Ascending aorta (tissue), 2 donors: ENCODE data around the gene NOM1. TPM values are rescaled to one million over a fixed set of nuclear protein-coding genes. Genes with fewer than 3 reads are reported as not detected.
A peak's percentile ranks its signal among the peaks of the same experiment; 100 is the strongest.

ENCODE experiments used
- DNase-seq, 2 donors: peaks; one replicate each; pipeline ENCODE4 v3.0.0-alpha.2; 2019; ENCODE audit warnings: low spot score in 2 of 2
- H3K27ac ChIP-seq, 2 donors: fragments of 200-600 bp; sonication (generic); one replicate each; pipeline ENCODE4 v1.5.1; 2016 to 2017; ENCODE audit warnings: mild to moderate bottlenecking in 1 of 2
- H3K27me3 ChIP-seq: fragments of 200-600 bp; sonication (generic); one replicate; pipeline ENCODE4 v1.5.1; 2017
- H3K36me3 ChIP-seq, 2 donors: fragments of 200-600 bp; sonication (generic); one replicate each; pipeline ENCODE4 v1.5.1; 2016
- H3K4me1 ChIP-seq, 2 donors: fragments of 200-600 bp; sonication (generic); one replicate each; pipeline ENCODE4 v1.5.1; 2016 to 2017; ENCODE audit warnings: mild to moderate bottlenecking in 1 of 2
- H3K4me3 ChIP-seq, 2 donors: fragments of 200-600 bp; sonication (generic); one replicate each; pipeline ENCODE4 v1.5.1; 2016 to 2017; ENCODE audit warnings: mild to moderate bottlenecking in 1 of 2
- H3K9me3 ChIP-seq, 2 donors: fragments of 200-600 bp; sonication (generic); one replicate each; pipeline ENCODE4 v1.5.1; 2016
- intact Hi-C: fragments of 100-400 bp; cut with DNase I; formaldehyde crosslinking; loops from one replicate; pipeline ENCODE4 v1.15.1; 2023
- total RNA-seq: library from RNA; depleted of rRNA; stranded (reverse); fragments of >200 nt; gene quantifications from one replicate; pipeline ENCODE4 v1.1.0, GENCODE V29; 2016
- TF ChIP-seq, protein P1 (sequence below), 3 experiments: fragments of 200-600 bp in 2 of 3; fragments of 450-650 bp in 1 of 3; sonication (generic) in 2 of 3; IDR thresholded peaks; one replicate each; pipeline ENCODE4 v1.5.1; 2016 to 2019; ENCODE audit warnings: antibody characterized with exemption in 3 of 3, mild to moderate bottlenecking in 1 of 3, moderate library complexity in 1 of 3

The NOM1 gene
- total RNA-seq, 1 donor from 2014 or later, result 16.1 TPM

DNA sequence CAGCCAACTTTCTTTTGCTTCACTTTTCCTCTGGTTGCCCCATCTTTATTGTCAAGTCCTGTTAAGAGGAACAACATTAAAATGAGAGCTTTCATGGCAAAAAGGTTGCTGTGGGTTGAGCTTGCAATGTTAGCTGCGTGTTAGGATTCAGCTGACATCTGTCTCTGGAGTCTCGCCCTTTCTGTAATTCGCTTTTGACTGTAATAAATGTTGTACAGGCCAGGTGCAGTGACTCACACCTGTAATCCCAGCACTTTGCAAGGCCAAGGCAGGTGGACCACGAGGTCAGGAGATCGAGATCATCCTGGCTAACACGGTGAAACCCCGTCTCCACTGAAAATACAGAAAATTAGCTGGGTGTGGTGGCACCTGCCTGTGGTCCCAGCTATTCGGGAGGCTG lies 36.9 kb downstream of the NOM1 start:
- no peak overlapping the region for H3K27ac ChIP-seq
- TF ChIP-seq, protein P1, sequence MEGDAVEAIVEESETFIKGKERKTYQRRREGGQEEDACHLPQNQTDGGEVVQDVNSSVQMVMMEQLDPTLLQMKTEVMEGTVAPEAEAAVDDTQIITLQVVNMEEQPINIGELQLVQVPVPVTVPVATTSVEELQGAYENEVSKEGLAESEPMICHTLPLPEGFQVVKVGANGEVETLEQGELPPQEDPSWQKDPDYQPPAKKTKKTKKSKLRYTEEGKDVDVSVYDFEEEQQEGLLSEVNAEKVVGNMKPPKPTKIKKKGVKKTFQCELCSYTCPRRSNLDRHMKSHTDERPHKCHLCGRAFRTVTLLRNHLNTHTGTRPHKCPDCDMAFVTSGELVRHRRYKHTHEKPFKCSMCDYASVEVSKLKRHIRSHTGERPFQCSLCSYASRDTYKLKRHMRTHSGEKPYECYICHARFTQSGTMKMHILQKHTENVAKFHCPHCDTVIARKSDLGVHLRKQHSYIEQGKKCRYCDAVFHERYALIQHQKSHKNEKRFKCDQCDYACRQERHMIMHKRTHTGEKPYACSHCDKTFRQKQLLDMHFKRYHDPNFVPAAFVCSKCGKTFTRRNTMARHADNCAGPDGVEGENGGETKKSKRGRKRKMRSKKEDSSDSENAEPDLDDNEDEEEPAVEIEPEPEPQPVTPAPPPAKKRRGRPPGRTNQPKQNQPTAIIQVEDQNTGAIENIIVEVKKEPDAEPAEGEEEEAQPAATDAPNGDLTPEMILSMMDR (IDR thresholded peaks at IDR 0.05), result no peak
- H3K4me1 ChIP-seq, result no peaks in the 10 kb centered on the region
- H3K27me3 ChIP-seq, result no peaks in the 10 kb centered on the region
- H3K4me3 ChIP-seq, result no peak overlapping the region
- no peak for DNase-seq
- intact Hi-C loops, result no loop called here
- H3K36me3 ChIP-seq, result no peaks in the 10 kb centered on the region
- H3K9me3 ChIP-seq, result no peaks in the 10 kb centered on the region

DNA sequence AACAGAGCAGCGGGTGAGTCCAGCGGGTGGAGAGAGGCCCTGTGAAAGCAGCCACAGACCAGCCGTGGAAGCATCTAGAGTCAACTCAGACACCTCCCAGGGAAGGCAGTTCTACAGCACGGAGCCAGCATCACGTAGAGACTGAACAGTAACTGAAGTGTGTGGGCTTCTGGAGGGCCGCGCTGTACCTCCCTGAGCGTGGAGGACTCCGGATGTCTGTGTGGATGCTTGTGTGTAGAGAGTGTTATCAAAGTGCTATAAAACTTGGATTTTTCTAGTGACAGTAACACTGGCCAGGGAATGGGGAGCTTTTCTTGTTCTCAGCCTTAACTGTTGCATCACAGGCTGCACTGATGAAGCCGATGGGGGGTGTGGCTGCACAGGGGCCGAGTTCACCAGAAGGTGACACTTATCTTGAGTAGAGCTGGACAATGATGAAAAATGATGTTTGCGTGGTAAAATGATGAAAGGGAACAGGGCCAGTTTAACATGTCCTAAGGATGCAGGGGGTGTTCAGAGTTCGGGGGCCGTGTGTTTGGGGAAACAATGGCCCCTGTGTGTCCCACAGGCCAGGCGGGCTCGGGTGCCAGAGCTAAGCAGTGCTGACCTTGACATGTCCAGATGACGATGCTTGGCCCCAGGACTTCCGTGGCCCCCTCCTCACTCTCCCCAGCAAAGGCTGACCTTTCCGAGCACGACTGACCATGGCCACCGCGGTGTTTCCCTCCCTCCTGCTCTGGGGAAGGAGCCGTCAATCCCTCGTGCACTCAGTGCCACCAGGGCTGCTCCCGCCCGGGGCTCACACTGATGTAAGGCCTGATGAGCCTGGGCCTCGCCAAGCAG lies 39.1 kb downstream of the NOM1 start:
- H3K27me3 ChIP-seq, result no peaks in the 10 kb centered on the region
- no peaks in the 10 kb centered on the region for H3K9me3 ChIP-seq
- intact Hi-C loops, result no loop called here
- H3K27ac ChIP-seq, result no peak overlapping the region
- DNase-seq, result no peak
- H3K4me1 ChIP-seq, result no peaks in the 10 kb centered on the region
- no peaks in the 10 kb centered on the region for H3K36me3 ChIP-seq
- H3K4me3 ChIP-seq, result no peak overlapping the region
- TF ChIP-seq, protein P1 (IDR thresholded peaks at IDR 0.05), result no peak

GRCh38 chr7:156989766-156990535 lies 40.4 kb downstream of the NOM1 start:
- Histone ChIP-seq H3K36me3 (no peaks in the 10 kb centered on the region), H3K27ac (no peak overlapping the region), H3K27me3 (no peaks in the 10 kb centered on the region), H3K4me1 (no peaks in the 10 kb centered on the region), H3K9me3 (no peaks in the 10 kb centered on the region), H3K4me3 (no peak overlapping the region)
- intact Hi-C loops, result no loop called here
- TF ChIP-seq, protein P1 (IDR thresholded peaks at IDR 0.05), result no peak
- DNase-seq, result no peak

DNA sequence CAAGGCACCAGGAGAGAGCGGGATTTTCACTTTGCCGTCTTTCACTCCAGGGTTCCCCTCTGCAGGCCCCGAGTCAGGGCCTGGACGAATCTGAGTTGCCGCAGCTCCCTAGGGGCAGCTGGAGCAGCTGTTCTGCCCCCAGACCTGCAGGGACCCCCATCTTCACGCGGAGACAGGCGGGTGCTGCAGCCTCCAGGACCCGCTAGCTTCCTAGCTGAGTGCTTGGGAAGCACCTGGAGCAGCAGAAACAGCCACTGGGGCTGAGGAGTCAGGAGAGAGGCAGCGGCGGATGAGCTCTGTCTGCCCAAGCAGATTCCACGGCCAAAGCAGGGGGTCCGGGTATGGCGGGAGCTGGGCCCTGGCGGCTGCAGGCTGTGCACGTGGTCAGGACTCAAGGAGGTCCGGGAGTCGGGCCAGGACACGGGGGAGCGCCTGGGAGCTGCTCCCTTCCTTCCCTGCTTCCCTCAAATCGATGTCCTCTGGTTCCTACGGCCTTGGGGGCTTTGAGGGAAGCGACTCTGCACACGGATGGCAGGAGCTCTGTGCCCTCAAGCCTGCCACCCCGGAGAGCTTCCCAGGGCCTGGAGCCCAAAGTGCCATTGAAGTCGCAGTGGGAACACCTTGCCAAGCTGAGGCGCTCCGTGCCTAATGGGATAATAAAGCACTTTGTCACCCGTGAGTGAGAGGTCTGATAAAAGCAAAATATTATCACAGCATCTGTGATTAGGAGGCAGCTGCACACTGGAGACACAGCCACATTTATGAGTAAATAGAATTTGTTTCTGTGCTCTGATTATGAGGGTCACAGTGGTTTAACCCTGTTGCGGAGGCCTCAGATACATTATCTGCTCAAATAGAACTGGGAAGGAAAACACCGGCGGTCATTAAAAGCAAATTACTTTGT lies 43.8 kb downstream of the NOM1 start:
- H3K9me3 ChIP-seq, result no peaks in the 10 kb centered on the region
- intact Hi-C loops, result no loop called here
- TF ChIP-seq, protein P1 (IDR thresholded peaks at IDR 0.05), result no peak
- H3K4me3 ChIP-seq, result no peak overlapping the region
- no peaks in the 10 kb centered on the region for H3K27me3 ChIP-seq
- DNase-seq, result peak in 1 of 2 donors; percentile 31
- H3K4me1 ChIP-seq, result no peaks in the 10 kb centered on the region
- H3K27ac ChIP-seq, result no peak overlapping the region
- no peaks in the 10 kb centered on the region for H3K36me3 ChIP-seq

- intact Hi-C loops, result no loop called here
- no peak overlapping the region for H3K27ac ChIP-seq
- no peaks in the 10 kb centered on the region for H3K36me3 ChIP-seq
- H3K9me3 ChIP-seq, result no peaks in the 10 kb centered on the region
- no peak for DNase-seq
- H3K27me3 ChIP-seq, result no peaks in the 10 kb centered on the region
- no peaks in the 10 kb centered on the region for H3K4me1 ChIP-seq
- H3K4me3 ChIP-seq, result no peak overlapping the region
- TF ChIP-seq, protein P1 (IDR thresholded peaks at IDR 0.05), result no peak
These were observed 44.4 kb downstream of the NOM1 start for GRCh38 chr7:156993925-156994235.
